Raji (cell line): Measurements from ENCODE around the gene DSEL.

Experiments
- POLR2A ChIP-seq: IDR thresholded peaks from 2 replicates; pipeline ENCODE4 v1.6.1; 2011; ENCODE audit warnings: low read depth, low read length, control low read depth; ENCODE audit not compliant: insufficient read depth

DSEL gene

GRCh38 chr18:67516539-67517443 lies at the start of gene DSEL:
Gene DSEL (minus strand): TSS chr18:67516720. CDS start chr18:67514608, 2,112 bp downstream.
- TF ChIP-seq POLR2A = no peak

GRCh38 chr18:67553437-67553836 lies 36.9 kb upstream of the DSEL start:
- TF ChIP-seq POLR2A = no peak

- no peak for TF ChIP-seq POLR2A
Measured at GRCh38 chr18:67550872-67551520, 34.5 kb upstream of the DSEL start.

- no peak for TF ChIP-seq POLR2A
Measured at GRCh38 chr18:67549946-67550345, 33.4 kb upstream of the DSEL start.

DNA sequence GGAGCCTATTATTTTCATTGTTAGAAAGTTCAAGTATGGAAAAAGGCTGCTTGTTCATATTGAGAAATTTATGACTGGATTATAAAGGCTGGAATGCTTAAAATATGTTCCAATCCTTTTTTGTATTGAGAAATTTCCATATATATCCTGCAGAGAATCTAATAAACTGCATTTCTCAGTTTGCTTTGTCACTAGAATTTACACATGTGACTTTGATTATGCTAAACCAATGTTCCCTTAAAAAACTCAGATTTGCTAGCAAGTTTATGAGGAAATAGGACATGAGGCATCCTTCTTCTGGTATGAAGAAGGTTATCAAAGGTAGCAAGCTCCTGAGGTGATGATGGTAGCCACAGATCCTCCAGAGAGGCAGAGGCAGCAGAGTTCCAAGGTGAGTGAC lies 29.2 kb upstream of the DSEL start:
- no peak for TF ChIP-seq POLR2A

- TF ChIP-seq POLR2A = no peak
Measured at GRCh38 chr18:67540559-67540958, 24.0 kb upstream of the DSEL start.

GRCh38 chr18:67531929-67532328 lies 15.4 kb upstream of the DSEL start:
- no peak for TF ChIP-seq POLR2A

DNA sequence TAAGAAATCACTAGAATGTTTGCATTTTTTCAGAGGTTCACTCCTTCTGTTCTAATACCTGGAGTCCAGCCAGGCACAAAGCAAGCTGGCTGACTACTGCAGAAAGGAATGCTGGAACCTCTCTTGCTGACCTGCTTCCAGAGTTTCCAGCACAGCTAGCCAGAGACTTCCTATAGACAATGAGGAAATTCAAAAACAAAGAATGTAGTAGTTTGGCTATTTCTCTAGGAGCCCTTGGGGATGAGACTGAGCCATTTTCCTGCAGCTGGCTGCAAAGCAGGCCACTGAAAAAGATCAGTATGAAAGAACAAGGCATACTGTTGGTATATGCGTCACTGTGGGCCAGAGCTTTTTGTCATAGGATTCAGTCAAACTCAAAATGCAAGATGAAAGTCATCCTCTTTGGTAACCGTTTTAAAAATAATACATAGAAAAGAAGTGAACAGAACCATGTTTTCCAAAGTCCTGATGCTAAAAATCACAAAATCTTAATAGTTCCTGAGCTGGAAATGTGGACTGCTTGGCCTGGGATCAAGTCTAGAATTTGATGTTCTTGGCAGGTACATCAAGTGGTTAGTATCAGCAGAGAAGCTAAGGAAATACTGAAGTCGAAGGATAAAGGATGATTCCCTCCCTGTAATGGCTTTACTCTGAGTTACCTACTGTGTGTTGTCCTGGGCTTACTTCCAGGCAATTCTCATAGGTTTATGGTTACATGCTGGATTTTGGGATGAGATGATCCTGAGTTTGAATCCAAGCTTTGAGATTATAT lies 9.0 kb upstream of the DSEL start:
- TF ChIP-seq POLR2A = no peak

GRCh38 chr18:67520351-67520921 lies 3.9 kb upstream of the DSEL start:
- no peak for TF ChIP-seq POLR2A

GRCh38 chr18:67519592-67519991 lies 3.1 kb upstream of the DSEL start:
- no peak for TF ChIP-seq POLR2A

DNA sequence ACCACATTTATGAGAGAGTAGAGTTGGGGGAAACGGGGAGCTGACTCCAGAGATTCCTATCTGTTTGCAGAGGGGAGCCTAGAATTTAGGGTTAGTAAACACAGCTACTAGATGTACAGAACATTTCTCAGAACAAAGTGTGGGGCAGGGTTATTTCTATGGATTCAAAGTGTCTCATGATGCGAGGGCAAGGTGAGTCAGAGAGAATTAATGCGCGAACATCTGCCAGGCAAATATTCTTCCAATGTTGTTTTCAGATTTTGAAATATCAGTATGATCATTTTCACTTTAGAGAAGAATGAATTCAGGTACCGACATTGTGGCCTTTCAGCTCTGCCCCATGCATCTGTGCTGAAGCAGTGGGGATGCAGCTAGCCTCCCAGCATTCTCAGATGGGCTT lies 2.0 kb upstream of the DSEL start:
- no peak for TF ChIP-seq POLR2A

DNA sequence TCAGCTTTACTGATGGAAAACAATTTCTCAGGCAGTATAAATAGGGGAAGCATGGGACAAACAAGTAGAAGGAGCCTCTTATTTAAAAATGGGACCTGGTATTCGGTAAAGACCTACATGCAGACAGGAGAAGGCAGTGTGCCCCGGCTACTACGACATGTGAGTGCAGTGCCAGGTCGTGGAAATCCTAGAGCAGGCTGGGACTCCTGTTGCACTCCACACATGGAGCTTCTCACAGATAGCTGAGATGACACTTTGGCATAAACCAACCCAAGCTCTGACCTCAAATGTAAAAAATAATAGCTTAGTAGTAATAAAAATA lies 885 bp upstream of the DSEL start:
- no peak for TF ChIP-seq POLR2A

DNA sequence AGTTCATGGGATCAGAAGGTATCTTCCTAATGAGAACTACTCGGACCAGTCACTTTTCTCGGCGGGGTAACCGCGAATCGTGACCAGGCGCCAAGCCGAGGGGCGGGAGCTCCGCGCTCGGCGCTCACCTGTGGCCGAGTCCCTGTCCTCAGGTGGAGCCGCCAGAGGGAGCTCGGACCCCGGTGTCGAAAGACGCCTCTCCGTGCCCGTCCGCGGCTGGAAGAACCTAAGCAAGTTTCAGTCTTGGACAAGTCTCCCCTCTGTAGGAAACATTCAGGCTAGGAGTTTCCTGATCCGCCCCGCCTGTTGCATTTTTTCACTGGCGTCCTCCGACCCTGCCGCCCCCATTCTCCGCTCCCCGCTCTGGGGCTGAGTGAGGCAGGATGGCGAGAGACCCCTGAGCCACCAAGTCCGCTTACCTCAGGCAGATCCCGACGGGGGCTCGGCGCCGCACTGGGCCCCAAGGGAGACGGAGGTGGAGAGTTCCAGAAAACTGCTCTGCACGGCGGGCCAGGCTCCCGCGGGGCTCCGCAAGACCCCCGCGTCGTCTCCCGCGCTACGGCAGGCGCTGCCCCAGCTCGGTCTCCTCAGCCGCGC lies 480 bp downstream of the DSEL start:
- TF ChIP-seq POLR2A = no peak

DNA sequence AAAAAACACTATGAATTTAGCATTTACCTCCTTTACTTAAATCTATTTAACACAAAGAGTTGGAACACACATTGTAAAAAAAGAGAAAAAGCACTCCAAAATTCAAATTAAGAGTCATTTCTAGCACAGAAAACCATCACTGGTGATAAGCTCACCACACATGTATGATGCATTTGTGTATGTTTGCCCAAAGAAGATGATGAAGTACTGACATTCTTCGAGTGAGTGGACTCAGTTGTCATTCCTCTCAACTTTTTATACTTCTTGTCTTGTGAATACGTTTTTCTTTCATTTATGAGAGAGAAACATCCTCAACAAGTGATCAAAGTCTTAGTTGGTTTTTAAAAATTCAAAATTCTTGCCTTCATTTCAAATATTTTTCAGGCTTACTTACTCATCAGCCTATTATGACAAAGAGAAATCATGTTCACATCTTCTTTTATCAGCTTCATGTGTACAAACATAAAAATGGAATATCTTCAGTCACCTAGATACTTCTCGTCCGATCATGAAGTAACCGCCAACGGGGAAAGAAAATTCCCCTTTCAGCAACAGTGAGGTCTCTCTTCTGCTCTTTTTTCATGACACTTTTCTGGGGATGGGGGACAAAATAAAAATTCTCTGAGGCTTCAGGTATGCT lies 1.5 kb downstream of the DSEL start:
- no peak for TF ChIP-seq POLR2A

DNA sequence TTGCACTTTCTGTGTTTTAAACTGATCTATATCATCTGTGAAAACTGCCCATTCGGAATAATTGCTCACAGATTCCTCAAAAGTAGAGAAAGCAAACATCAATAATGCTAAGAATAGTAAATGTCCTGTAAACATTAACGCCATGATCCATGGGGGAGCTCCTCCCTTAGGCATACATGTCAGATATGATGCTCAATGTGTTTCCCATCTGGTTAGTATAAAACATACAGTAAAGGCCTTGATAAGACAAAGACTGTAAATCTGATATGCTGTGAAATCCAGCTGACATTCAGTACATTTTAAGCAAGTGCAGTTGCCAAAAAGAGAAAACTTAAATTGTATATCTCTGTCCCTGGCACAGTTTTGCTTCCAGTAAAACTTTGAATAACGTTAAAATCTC lies 2.1 kb downstream of the DSEL start:
- TF ChIP-seq POLR2A = no peak

GRCh38 chr18:67513280-67513679 lies 3.2 kb downstream of the DSEL start:
- no peak for TF ChIP-seq POLR2A
